AG04449 (cell line): ENCODE measurements around the gene DSE.

Experiments used
- CTCF ChIA-PET: fragments of 350-600 bp; formaldehyde crosslinking; extraction: SDS; loops from one replicate; lab custom pipeline; 2021; ENCODE audit warnings: antibody characterized with exemption; lab: Yijun Ruan, JAX
- POLR2A ChIA-PET: fragments of 400-600, 350-600 bp; formaldehyde crosslinking; extraction: SDS; loops from one replicate; lab custom pipeline; 2020; ENCODE audit warnings: antibody characterized with exemption, inconsistent platforms; lab: Yijun Ruan, JAX
- DNase-seq: peaks from one replicate; pipeline ENCODE4 v3.0.0-alpha.2; 2010; ENCODE audit warnings: low read depth, low spot score
- H3K4me3 ChIP-seq: 2 replicates; pipeline ENCODE4 v1.5.1; 2011; ENCODE audit warnings: low read depth, mild to moderate bottlenecking, control low read depth, low read length
- TF ChIP-seq, protein P1 (sequence below): IDR thresholded peaks from one replicate; pipeline ENCODE4 v1.5.1; 2011; ENCODE audit warnings: mild to moderate bottlenecking, moderate library complexity, low read length, control low read depth, inconsistent platforms; ENCODE audit not compliant: insufficient read depth; ENCODE audit errors: missing control alignments

DSE gene

GRCh38 chr6:116404696-116405095, 33.9 kb downstream of the DSE start:
- CTCF ChIA-PET = interaction anchor here (1.5 to 2.2 kb wide), 2 partner anchors 117 to 136 kb away, joined by 4 to 8 read pairs; no protein-coding TSS in a partner anchor
- POLR2A ChIA-PET = interaction anchor here (1.0 kb wide), 1 partner anchor 33 kb away, joined by 3 read pairs; no protein-coding TSS in a partner anchor
- no peak for DNase-seq
- TF ChIP-seq, protein P1, sequence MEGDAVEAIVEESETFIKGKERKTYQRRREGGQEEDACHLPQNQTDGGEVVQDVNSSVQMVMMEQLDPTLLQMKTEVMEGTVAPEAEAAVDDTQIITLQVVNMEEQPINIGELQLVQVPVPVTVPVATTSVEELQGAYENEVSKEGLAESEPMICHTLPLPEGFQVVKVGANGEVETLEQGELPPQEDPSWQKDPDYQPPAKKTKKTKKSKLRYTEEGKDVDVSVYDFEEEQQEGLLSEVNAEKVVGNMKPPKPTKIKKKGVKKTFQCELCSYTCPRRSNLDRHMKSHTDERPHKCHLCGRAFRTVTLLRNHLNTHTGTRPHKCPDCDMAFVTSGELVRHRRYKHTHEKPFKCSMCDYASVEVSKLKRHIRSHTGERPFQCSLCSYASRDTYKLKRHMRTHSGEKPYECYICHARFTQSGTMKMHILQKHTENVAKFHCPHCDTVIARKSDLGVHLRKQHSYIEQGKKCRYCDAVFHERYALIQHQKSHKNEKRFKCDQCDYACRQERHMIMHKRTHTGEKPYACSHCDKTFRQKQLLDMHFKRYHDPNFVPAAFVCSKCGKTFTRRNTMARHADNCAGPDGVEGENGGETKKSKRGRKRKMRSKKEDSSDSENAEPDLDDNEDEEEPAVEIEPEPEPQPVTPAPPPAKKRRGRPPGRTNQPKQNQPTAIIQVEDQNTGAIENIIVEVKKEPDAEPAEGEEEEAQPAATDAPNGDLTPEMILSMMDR = no peak
- no peak overlapping the region for H3K4me3 ChIP-seq

DNA sequence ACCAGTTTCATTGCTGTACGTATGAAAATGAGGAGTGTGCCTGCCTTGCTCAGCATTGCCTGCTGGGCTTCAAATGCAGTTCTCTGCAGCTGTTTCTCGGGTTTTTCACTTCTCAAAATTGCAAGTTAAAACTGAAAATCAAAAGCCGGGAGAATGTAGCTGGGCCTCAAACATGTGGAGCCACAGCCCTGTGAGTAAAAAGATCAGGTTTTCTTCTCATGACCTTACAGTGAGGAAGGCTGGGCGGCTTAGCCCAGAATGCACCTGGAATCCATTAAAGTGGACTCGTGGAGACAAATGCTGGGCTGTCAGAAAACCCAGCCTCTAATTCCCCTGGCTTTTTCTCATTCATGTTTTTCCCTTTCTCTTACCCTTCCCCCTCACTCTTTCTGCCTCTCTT, 34.4 kb downstream of the DSE start:
- TF ChIP-seq, protein P1 = no peak
- POLR2A ChIA-PET = interaction anchor here (1.0 kb wide), 1 partner anchor 33 kb away, joined by 3 read pairs; no protein-coding TSS in a partner anchor
- DNase-seq = no peak
- CTCF ChIA-PET = interaction anchor here (1.5 kb wide), 1 partner anchor 137 kb away, joined by 4 read pairs; no protein-coding TSS in a partner anchor
- H3K4me3 ChIP-seq = no peak overlapping the region

DNA sequence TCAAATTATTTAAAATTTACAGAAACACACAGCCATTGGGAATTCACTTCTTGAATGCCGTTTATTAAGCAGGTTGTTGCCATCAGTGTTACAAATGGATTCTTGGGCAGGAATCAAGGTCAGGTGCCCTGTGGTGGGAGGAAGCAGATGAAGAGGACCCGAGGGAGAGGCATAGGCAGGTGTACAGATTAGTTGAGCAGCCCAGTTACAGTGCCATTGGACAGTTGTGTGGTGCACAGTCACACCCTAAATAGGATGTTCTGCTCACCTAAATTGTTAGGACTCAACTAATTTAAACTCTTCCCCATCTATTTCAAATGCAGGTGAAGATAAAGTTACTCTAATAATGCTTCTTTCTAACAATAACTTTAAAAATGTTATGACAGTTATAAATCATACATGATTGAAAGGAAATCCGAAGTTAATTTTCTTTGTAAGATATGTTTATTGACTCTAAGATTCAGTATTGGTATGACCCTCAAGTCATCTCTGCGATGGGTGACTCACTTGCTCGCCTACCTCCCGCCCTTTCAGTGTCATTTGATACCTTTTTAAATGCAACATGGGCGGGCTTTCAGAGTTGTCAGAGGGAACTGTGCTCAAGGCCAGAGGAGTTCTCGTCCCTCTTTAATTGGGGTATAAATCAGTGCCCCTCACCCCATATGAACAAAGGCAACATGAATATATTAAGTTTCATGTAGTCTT, 35.1 kb downstream of the DSE start:
- ChIA-PET POLR2A (interaction anchor here (1.0 kb wide), 1 partner anchor 34 kb away, joined by 3 read pairs; no protein-coding TSS in a partner anchor), CTCF (no interaction called here)
- H3K4me3 ChIP-seq = no peak overlapping the region; the same call in 1 of the 2 replicates
- TF ChIP-seq, protein P1 = no peak
- no peak for DNase-seq

- H3K4me3 ChIP-seq = no peak overlapping the region
- ChIA-PET CTCF (interaction anchor here (0.7 to 7.2 kb wide), 3 partner anchors 119 to 154 kb away, joined by 3 to 49 read pairs (median 3); no protein-coding TSS in a partner anchor), POLR2A (interaction anchor here (0.6 kb wide), 1 partner anchor 35 kb away, joined by 3 read pairs; no protein-coding TSS in a partner anchor)
- TF ChIP-seq, protein P1 = no peak
- DNase-seq = no peak
These were observed 36.1 kb downstream of the DSE start for GRCh38 chr6:116406678-116407345.

DNA sequence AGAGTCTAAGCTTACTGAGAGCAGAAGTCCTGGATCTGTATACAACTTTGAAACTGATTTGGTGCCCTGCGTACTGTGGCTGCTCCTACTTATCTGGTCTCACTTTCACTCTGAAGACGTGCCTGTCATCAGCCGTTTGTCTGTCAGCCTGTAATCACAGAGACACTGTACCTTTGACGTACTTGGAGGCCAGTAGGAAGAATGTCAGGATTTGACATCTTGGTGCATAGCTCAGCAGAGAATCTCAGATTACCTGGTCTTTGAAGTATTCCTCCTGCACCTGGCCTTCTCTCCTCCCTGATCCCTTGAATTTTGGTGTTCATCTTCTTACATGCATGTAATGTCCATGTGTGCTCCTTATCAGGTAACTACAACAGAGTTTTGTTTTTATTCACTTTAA, 37.7 kb downstream of the DSE start:
- ChIA-PET CTCF (interaction anchor here (1.1 to 7.2 kb wide), 5 partner anchors 103 to 155 kb away, joined by 3 to 49 read pairs (median 3); partner anchors contain the start of gene CALHM5), POLR2A (no interaction called here)
- no peak overlapping the region for H3K4me3 ChIP-seq
- TF ChIP-seq, protein P1 = no peak
- no peak for DNase-seq
